ENCODE measurements around the gene GAPDHS. TPM values are rescaled to one million over a fixed set of nuclear protein-coding genes. Genes with fewer than 3 reads are reported as not detected.

Gene GAPDHS
- total and polyA plus RNA-seq, 2 of the 13 experiments (the other 11 are each of a cell fraction or from before 2014, with no cell fraction given): not detected

GRCh38 chr19:35514282-35514809, 18.9 kb upstream of the GAPDHS start (continued):
- TF ChIP-seq THAP8 (CRISPR knock-in tag; IDR thresholded peaks at IDR 0.05; ENCODE audit: borderline replicate concordance): no peak
- 0 out of 2 replicates have a peak, but pooled peaks have one; percentile 17 for TF ChIP-seq FOXA3 (CRISPR knock-in tag; IDR thresholded peaks at IDR 0.05)
- TF ChIP-seq ZNF687 (CRISPR knock-in tag; IDR thresholded peaks at IDR 0.05): peak; percentile 58; the same call in 1 of the 2 replicates
- no peak for TF ChIP-seq ZKSCAN5 (CRISPR knock-in tag; IDR thresholded peaks at IDR 0.05)
- peak; percentile 26; the same call in 1 of the 2 replicates for TF ChIP-seq SAP130 (CRISPR knock-in tag; IDR thresholded peaks at IDR 0.05; ENCODE audit: low read depth)
- no peak for TF ChIP-seq NFE2L2 (IDR thresholded peaks at IDR 0.05; ENCODE audit: low read length)
- peak; percentile 37; the same call in 1 of the 2 replicates for TF ChIP-seq BHLHE40 (IDR thresholded peaks at IDR 0.05; ENCODE audit: low read length)
- TF ChIP-seq GABPB1 (CRISPR knock-in tag; IDR thresholded peaks at IDR 0.05): peak; percentile 43; the same call in 1 of the 2 replicates
- TF ChIP-seq FOXO1 (CRISPR knock-in tag; IDR thresholded peaks at IDR 0.05): 0 out of 2 replicates have a peak, but pooled peaks have one; percentile 37
- TF ChIP-seq ZSCAN31 (CRISPR knock-in tag; IDR thresholded peaks at IDR 0.05; ENCODE audit: low read depth): no peak
- no peak for TF ChIP-seq ZNF597 (CRISPR knock-in tag; IDR thresholded peaks at IDR 0.05)
- TF ChIP-seq RXRA (CRISPR knock-in tag; IDR thresholded peaks at IDR 0.05): 0 out of 2 replicates have a peak, but pooled peaks have one; percentile 18
- 0 out of 2 replicates have a peak, but pooled peaks have one; percentile 25 for TF ChIP-seq NR0B2 (CRISPR knock-in tag; IDR thresholded peaks at IDR 0.05)
- TF ChIP-seq HOXA5 (CRISPR knock-in tag; IDR thresholded peaks at IDR 0.05): no peak
- no peak for TF ChIP-seq ELF3 (CRISPR knock-in tag; IDR thresholded peaks at IDR 0.05)
- TF ChIP-seq SALL2 (CRISPR knock-in tag; IDR thresholded peaks at IDR 0.05): 0 out of 2 replicates have a peak, but pooled peaks have one; percentile 37
- TF ChIP-seq ZSCAN21 (CRISPR knock-in tag; IDR thresholded peaks at IDR 0.05; ENCODE audit: borderline replicate concordance): no peak
- 0 out of 2 replicates have a peak, but pooled peaks have one; percentile 37 for TF ChIP-seq SP5 (CRISPR knock-in tag; IDR thresholded peaks at IDR 0.05; ENCODE audit: borderline replicate concordance, low read depth)
- TF ChIP-seq ZNF10 (CRISPR knock-in tag; IDR thresholded peaks at IDR 0.05; ENCODE audit: borderline replicate concordance, low read depth): no peak
- TF ChIP-seq TBX3 (IDR thresholded peaks at IDR 0.05; ENCODE audit: borderline replicate concordance): no peak
- 0 out of 2 replicates have a peak, but pooled peaks have one; percentile 34 for TF ChIP-seq CTCF (CRISPR knock-in tag; IDR thresholded peaks at IDR 0.05)
- no peak for TF ChIP-seq FOXP1 (IDR thresholded peaks at IDR 0.05)
- peak; percentile 40; the same call in 1 of the 2 replicates for TF ChIP-seq FOXP1 (CRISPR knock-in tag; IDR thresholded peaks at IDR 0.05)
